GM18517 (cell line): Measurements from ENCODE around the gene HYAL1.

ENCODE experiments used
- ATAC-seq: cut with Tn5 transposase; IDR thresholded peaks from one replicate; pipeline ENCODE4 v1.9.1; 2021; ENCODE audit warnings: mild to moderate bottlenecking, moderate library complexity; ENCODE audit not compliant: unreplicated experiment

Gene HYAL1

DNA sequence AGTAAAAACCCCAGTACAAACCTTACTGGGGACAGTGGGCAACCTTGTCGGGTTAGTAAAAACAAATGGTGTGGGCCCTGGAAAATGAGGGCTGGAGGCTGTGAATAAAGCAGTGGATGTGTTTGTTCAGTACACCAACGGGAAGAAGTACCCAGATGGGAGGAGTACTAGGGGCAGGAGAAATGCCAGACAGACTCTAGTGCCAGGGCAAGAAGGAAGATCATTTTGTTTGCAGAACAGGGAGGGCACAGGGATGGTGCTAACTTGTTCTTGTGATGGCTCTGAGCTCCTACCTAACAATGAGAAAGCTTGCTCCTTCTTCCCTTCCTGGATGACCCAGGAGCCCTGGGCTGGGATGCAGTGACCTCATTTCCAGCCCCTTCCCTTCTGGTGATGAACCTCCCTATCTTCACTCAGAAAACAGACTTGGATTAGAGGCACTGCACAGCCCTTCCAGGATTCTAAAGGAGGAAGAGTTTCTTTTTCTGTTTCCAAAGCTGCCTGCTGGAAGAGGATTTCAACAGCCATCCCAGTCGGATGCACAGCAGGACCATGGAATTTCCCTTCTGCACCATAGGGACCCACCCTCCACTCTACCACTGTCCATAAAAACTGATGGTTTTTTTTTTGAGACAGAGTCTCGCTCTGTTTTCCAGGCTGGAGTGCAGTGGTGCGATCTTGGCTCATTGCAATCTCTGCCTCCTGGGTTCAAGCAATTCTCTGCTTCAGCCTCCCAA, 31.1 kb upstream of the HYAL1 start:
- no peak for ATAC-seq

GRCh38 chr3:50333744-50334328, 30.5 kb upstream of the HYAL1 start:
- ATAC-seq = no peak

GRCh38 chr3:50331364-50331907, 28.1 kb upstream of the HYAL1 start:
- ATAC-seq = no peak

DNA sequence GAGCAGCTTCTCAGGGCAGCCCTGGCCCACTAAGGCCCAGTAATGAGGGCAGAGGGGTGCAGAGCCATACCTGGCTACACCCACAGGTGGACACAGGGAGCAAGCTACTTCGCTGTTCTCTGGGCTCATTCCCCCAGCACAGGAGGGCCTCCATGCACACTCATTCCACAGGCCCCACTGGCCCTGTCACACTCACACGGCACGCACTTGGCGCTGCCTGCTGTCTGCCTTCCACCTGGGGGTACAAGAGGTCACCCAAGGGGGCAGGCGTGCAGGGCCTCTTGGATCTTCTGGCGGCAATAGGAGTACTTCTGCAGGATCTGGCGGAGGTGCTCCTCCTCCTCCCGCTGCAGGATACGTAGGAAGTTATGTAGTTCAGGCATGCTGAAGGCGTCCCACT, 27.0 kb upstream of the HYAL1 start:
- ATAC-seq = no peak

- peak; percentile 86 for ATAC-seq
Measured at GRCh38 chr3:50327943-50328691, 24.7 kb upstream of the HYAL1 start, which contains the start of gene TUSC2. Gene TUSC2, minus strand, starts transcription at chr3:50328223. Its CDS starts 124 bp downstream, at chr3:50328099.

DNA sequence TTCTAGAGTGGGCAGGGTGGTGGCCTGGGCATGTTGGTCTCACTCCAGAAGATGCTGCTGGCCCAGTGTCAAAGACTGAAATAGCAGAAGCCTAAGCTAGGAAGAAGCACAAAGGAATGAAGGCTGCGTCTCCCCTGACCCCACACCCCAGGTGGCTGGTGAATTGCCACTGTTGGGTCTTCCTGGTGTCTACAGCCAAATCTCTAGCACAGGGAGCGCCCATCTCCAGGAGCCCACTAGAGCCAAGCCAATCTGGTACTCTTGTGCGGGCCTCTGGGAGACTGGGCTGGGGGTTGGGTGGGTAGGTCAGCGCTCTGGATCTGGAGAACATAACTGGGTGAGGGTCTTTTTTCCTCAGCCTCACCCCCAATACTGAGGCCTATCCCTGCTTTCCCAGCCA, 23.8 kb upstream of the HYAL1 start:
- no peak for ATAC-seq

GRCh38 chr3:50326182-50326541, 22.8 kb upstream of the HYAL1 start:
- ATAC-seq = no peak

GRCh38 chr3:50325497-50326181, 22.3 kb upstream of the HYAL1 start:
- no peak for ATAC-seq

DNA sequence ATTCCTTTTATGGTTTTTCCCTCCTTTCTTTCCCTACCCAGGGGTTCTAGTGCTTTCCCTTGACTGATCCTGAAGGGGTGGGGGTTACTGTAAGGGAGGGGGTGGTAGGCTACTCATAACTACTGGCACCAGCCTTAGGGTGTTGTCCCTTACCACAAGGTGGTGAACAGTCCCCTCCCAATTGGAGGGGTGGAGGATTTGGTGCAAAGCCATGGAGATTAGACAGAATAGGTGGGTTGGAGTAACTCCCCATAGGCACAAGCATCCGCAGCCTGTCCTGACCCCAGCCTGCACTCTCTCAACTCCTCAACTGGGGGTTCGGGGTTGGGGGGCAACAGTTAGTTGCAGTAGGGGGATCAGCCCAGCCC, 21.7 kb upstream of the HYAL1 start:
- ATAC-seq = no peak

DNA sequence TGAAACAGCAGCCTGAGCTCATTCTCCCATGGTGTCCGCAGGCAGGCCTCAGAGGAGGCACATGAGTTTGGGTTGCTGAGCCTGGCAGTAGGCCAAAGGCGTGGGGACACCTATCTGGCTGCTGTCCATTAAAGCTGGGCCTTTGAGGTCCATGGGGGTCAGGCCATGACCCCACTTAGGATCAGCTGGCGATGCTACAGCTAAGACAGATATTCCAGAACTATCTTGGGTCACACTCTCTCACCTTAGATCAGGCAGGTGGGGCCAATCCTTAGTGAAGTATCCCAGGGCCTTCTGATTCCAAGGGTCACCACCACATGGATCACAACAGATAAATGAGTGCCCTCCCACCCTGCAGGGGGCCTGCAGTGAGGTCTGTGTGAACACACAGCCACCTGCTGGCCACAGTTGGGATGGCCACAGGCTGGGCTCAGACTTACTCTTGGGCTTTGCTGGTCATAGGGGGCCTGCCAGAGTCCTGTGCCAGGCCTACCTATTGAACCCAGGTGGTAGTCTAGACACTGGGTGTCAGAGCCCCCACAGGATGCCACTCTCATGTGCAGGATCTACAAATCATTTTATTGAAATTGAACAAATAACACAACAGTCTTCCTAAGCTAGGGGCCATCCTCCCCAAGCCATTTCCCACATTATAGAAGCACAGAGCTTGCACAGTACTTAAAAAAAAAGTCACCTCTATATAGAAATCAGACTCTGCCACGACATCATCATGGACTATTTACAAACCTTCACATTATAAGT, 21.2 kb upstream of the HYAL1 start:
- ATAC-seq = no peak

GRCh38 chr3:50323614-50324199, 20.3 kb upstream of the HYAL1 start:
- ATAC-seq = no peak

DNA sequence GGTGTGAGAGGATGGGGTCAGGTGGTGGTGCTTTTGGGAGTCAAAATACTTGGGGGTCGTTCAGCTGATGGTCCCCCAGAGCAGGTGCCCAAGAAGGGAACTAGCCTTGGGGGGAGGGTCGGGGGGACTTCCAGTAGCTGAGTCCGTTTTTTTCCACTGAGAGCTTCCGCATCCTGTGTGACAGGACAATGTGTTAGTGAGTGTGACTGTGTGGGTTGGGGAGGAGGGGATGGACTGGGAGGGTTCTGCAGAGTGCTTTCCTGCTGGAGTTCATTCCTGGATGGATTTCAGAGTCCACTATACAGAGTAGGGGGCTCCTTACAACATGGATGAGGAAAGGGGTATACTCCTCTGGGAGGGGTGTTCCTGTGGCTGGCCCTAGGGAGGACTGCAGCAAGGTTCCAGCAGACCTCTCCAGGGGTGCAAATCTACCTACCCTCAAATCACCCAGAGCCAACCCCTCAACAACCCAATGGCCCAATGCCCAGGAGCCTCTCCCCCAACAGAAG, 19.8 kb upstream of the HYAL1 start:
- no peak for ATAC-seq

- no peak for ATAC-seq
Measured at GRCh38 chr3:50322386-50323091, 19.2 kb upstream of the HYAL1 start, which contains the start of gene HYAL2. Gene HYAL2, minus strand, starts transcription at chr3:50322745. Its CDS starts 2,256 bp downstream, at chr3:50320489.

- ATAC-seq = no peak
Measured at GRCh38 chr3:50322115-50322385, 18.7 kb upstream of the HYAL1 start.

- peak; percentile 65 for ATAC-seq
Measured at GRCh38 chr3:50321336-50322114, 18.2 kb upstream of the HYAL1 start.

GRCh38 chr3:50320853-50321335, 17.5 kb upstream of the HYAL1 start:
- ATAC-seq = peak; percentile 48

- ATAC-seq = no peak
Measured at GRCh38 chr3:50319894-50320625, 16.7 kb upstream of the HYAL1 start.
